ENCODE data around the gene GPHN. TPM values are rescaled to one million over a fixed set of nuclear protein-coding genes. Genes with fewer than 3 reads are reported as not detected.

GPHN gene
- total RNA-seq, 2 donors from 2014 or later = 13.5 to 18.7 TPM

DNA sequence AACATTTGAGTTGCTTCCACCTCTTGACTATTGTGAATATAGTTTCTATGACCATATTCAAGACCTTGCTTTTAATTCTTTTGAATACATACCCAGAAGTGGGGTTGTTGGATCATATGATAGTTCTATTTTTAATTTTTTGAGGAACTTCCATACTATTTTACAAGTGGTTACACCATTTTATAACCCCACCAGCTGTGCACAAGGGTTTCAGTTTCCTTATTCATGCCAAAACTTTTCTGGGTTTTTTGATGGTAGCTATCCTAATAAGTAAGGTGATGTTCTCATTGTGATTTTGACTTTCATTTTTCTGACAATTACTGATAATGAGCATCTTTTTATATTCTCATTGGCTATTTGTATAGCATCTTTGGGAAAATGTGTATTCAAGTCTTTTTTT, 571.9 kb downstream of the GPHN start:
- Histone ChIP-seq H3K4me3 (no peak overlapping the region), H3K4me1 (replicated peaks) (no peaks in the 10 kb centered on the region), H3K27me3 (replicated peaks; ENCODE audit: insufficient read depth) (no peaks in the 10 kb centered on the region), H3K36me3 (no peaks in the 10 kb centered on the region), H3K9me3 (no peaks in the 10 kb centered on the region), H3K27ac (no peak overlapping the region)
- TF ChIP-seq POLR2A (IDR thresholded peaks at IDR 0.05) (no peak), POLR2AphosphoS5 (IDR thresholded peaks at IDR 0.05) (no peak), CTCF (IDR thresholded peaks at IDR 0.05) (no peak)
- intact Hi-C loops (cut with DNase I) = no loop called here
- no peak for DNase-seq (ENCODE audit: low spot score)

- TF ChIP-seq POLR2A (IDR thresholded peaks at IDR 0.05) = no peak
- TF ChIP-seq POLR2AphosphoS5 (IDR thresholded peaks at IDR 0.05) = no peak
- TF ChIP-seq CTCF (IDR thresholded peaks at IDR 0.05) = no peak
- H3K27ac ChIP-seq = no peak overlapping the region
- H3K36me3 ChIP-seq = no peaks in the 10 kb centered on the region
- no peak overlapping the region for H3K4me3 ChIP-seq
- H3K4me1 ChIP-seq (replicated peaks) = no peaks in the 10 kb centered on the region
- WGBS = 91% methylated on average over 1 of the region's 1 CpG
- no peaks in the 10 kb centered on the region for H3K9me3 ChIP-seq
- H3K27me3 ChIP-seq (replicated peaks; ENCODE audit: insufficient read depth) = no peaks in the 10 kb centered on the region
- intact Hi-C loops (cut with DNase I) = no loop called here
- no peak for DNase-seq (ENCODE audit: low spot score)
These were observed 600.3 kb downstream of the GPHN start for GRCh38 chr14:67108230-67108629.

GRCh38 chr14:67111022-67111421, 603.1 kb downstream of the GPHN start:
- Histone ChIP-seq H3K9me3 (no peaks in the 10 kb centered on the region), H3K4me1 (replicated peaks) (no peaks in the 10 kb centered on the region), H3K27ac (no peak overlapping the region), H3K36me3 (no peaks in the 10 kb centered on the region), H3K4me3 (no peak overlapping the region), H3K27me3 (replicated peaks; ENCODE audit: insufficient read depth) (no peaks in the 10 kb centered on the region)
- DNase-seq (ENCODE audit: low spot score) = no peak
- intact Hi-C loops (cut with DNase I) = no loop called here
- TF ChIP-seq POLR2AphosphoS5 (IDR thresholded peaks at IDR 0.05) = no peak
- no peak for TF ChIP-seq POLR2A (IDR thresholded peaks at IDR 0.05)
- no peak for TF ChIP-seq CTCF (IDR thresholded peaks at IDR 0.05)
- 33% methylated on average over 1 of the region's 1 CpG for WGBS

GRCh38 chr14:67112344-67112743, 604.4 kb downstream of the GPHN start:
- no peak for DNase-seq (ENCODE audit: low spot score)
- no peak for TF ChIP-seq POLR2A (IDR thresholded peaks at IDR 0.05)
- no peak for TF ChIP-seq CTCF (IDR thresholded peaks at IDR 0.05)
- no peak for TF ChIP-seq POLR2AphosphoS5 (IDR thresholded peaks at IDR 0.05)
- H3K36me3 ChIP-seq = no peaks in the 10 kb centered on the region
- intact Hi-C loops (cut with DNase I) = no loop called here
- no peaks in the 10 kb centered on the region for H3K9me3 ChIP-seq
- no peaks in the 10 kb centered on the region for H3K27me3 ChIP-seq (replicated peaks; ENCODE audit: insufficient read depth)
- WGBS = 96% methylated on average over 2 of the region's 2 CpGs
- no peaks in the 10 kb centered on the region for H3K4me1 ChIP-seq (replicated peaks)
- H3K4me3 ChIP-seq = no peak overlapping the region
- H3K27ac ChIP-seq = no peak overlapping the region

DNA sequence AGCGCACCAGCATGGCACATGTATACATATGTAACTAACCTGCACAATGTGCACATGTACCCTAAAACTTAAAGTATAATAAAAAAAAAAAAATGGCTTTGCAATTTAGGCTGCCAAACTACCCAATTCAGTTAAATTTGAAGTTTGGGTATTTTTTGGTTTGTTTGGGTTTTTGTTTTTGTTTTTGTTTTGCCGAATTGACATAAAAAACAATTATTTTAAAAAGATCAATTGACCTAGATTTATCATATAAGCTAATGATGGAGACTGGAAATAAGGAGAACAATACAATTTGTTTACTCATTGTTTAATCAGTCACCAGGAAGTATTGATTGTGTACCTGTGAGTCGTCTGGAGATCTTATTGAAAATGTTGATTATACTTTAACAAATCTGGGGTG, 619.2 kb downstream of the GPHN start:
- TF ChIP-seq CTCF (IDR thresholded peaks at IDR 0.05) (no peak), POLR2AphosphoS5 (IDR thresholded peaks at IDR 0.05) (no peak), POLR2A (IDR thresholded peaks at IDR 0.05) (no peak)
- DNase-seq (ENCODE audit: low spot score) = no peak
- intact Hi-C loops (cut with DNase I) = no loop called here
- no peak overlapping the region for H3K4me3 ChIP-seq
- 87% methylated on average over 3 of the region's 3 CpGs for WGBS
- no peaks in the 10 kb centered on the region for H3K9me3 ChIP-seq
- H3K27me3 ChIP-seq (replicated peaks; ENCODE audit: insufficient read depth) = no peaks in the 10 kb centered on the region
- H3K36me3 ChIP-seq = no peaks in the 10 kb centered on the region
- no peak overlapping the region for H3K27ac ChIP-seq
- no peaks in the 10 kb centered on the region for H3K4me1 ChIP-seq (replicated peaks)

Data from prostate gland (tissue), 2 donors.